ENCODE results near the gene SHC3.

Gene SHC3

DNA sequence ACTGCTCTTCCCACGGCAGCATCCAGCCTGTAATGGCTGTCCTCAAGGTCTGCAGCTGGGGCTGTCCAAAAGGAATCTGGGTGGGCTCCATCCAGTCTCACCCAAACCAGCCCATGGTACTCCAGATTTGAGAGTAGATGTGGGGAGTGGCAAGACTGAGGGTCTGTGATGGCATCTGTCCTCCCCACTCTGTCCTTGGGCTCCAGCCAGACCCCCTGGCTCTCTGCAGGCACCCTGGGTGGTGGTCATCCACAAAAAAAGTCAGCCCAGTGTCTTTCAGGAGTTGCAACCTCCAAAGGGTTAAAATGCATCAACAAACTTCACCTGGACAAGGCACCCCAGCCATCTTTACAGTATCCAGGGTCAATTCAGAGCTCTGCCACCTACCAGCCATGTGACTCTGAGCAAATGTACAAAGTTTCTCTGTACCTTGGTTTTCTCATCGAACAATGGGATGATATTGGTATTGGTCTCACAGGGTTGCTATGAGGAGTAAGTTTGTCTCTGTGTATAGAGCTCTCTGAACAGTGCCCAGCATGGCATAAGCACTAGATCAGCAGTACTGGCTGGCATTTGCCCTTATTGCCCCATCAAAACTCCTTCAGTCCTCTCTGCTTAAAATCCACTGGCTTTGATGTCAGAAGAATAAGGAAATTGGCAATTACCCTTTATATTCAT, 194.6 kb downstream of the SHC3 start:
- no peak for DNase-seq (ENCODE audit: low spot score)

GRCh38 chr9:88980740-88981203, 197.8 kb downstream of the SHC3 start:
- peak; percentile 78 for DNase-seq (ENCODE audit: low spot score)

- DNase-seq (ENCODE audit: low spot score) = no peak
Observed at GRCh38 chr9:88979791-88980190, 198.8 kb downstream of the SHC3 start.

DNA sequence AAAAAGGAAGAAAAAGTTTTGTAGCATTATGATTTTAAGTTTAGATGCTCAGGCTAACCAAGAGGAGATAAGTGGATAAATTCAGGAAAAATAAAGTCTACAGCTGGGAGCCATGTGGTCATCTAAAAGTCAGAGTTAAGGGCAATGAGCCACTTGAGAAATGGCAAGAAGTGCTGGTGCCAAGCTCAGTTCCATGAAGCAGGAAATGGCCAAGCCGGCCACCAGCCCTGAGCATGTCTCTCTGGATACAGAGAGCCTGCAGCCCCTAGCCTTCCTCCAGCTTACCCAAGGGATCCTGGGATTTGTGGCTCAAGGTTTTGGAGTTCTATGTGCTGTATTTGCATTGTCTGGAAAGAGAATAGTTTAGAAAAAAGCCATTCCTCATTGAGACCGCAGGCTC, 199.6 kb downstream of the SHC3 start:
- DNase-seq (ENCODE audit: low spot score) = no peak

DNA sequence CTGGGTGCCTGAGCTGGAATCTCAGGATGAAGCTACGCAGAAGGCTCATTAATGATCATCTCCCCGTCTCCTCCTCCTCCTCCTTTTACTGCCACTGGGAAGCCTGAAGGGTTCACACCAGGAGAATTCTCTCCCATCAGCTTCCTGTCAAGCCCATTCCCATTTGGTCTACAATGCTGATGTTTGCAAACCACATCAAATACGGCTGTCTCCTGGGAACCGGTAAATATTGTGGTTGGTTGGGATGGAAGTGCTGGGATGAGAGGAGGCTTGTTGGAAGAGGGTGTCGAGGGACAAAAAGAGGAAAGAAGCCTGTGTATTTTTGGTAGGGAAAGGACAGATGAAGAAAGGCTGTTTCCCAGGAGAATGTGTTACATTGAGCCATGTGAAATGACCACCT, 200.6 kb downstream of the SHC3 start:
- no peak for DNase-seq (ENCODE audit: low spot score)

GRCh38 chr9:88976890-88977257, 201.7 kb downstream of the SHC3 start:
- no peak for DNase-seq (ENCODE audit: low spot score)

DNA sequence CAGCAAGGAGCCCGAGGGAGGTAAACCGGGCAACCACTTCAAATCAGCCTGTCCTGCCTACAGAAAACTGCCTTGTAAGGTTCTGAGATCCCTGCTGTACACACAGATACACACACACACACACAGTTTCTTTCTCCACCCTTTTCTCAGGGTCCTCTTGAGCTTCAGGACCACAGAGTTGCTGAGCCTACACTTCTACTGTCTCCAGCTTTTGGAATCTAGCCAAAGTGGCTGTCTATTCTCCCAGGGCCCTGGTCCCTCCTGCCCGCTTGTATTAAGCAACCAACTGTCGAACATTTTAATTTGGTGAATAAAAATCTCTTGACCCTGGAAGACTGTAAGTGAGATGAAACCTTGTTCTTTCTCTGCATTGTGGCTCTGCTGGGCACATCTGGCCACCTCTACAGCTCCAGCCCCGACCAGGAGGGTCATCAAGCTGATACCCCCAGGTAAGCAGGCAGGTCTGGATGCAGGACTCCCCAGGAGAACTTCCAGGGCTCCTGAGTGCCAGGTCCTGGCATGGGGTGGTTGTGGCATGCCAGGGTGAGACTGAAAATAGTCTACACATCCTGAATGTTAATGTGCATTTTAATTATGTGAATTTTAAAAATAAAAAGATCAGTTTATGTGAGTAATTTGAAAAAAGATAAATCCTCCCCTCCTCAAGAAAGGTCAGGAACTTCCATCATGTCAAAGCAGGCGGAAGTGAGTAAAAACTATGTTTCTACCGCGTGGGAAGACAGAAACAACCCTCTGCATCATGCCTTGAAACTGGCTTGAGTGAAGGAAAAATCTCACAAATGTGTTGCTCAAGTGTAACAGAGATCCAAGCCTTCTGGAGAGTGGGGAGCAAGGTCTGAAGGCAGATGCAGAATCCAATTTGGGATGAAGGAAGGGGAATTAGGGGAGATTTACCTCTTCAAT, 202.4 kb downstream of the SHC3 start:
- DNase-seq (ENCODE audit: low spot score) = no peak

GRCh38 chr9:88974641-88975040, 204.0 kb downstream of the SHC3 start:
- DNase-seq (ENCODE audit: low spot score) = no peak

DNA sequence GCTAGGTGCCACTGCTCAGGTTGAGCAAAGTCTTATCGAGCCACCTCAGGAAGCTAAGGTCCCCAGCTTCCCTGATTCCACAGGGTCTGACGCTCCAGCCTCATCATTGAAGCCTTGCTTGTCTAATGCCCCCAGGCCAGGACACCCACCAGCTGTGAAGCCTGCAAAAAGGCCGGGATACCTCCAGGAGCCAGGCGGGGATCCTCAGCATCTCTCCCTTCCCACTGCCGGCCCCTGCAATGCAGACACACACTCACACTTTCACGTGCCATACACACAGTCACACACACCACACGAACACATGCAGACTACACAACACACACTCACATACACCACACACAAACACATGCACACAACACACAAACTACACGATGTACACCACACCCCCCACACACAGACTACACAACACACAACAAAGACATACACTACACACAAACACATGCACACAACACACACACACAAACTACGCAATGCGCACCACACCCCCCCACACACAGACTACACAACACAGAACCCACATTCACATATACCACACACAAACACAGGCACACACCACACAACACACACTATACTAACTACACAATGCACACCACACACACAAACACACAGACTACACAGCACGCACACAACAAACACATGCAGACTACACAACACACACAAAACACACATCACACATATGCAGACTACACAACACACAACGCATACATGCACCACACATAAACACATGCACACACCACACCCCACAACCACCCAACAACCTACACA, 205.2 kb downstream of the SHC3 start:
- DNase-seq (ENCODE audit: low spot score) = no peak

- no peak for DNase-seq (ENCODE audit: low spot score)
Observed at GRCh38 chr9:88972401-88972800, 206.2 kb downstream of the SHC3 start.

DNA sequence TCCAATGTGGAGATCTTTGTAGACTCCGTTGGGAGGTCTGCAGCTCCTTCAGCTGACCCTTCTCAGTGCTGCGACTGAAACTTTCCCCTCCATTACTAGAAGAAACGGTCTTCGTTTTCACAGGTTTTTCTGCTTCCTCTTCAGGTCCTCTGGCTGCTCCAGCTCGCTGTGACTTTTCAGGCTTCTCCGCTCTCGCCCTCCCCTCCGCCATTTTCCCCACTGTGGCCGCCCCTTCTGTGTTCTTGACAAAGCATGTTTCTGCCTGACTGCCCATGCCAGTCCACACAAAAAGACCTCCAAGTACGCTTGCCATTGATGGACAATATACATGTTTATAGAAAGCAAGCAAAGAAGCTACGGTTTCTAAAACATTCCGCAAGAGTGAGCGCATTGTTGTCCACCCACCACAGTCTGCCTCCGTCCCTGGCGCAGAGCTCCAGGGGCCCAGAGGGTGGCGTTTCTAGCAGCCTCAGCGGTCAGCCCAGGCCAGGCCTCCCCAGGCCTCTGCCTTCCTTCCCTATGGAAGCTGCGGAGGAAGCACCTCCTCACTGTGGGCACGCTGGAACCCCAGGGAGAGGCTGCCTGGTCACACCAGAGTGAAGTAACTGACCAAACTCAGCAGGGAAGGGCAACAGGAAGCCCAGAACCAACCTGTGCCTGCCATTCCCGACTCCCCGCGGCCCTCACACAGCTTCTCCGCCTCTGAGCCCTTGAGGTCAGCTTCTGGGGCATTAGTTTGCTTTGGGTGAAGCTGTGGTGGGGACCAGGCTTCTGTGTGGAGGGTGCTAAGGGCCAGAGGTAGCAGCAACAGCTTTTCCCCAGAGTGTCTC, 207.3 kb downstream of the SHC3 start:
- no peak for DNase-seq (ENCODE audit: low spot score)

DNA sequence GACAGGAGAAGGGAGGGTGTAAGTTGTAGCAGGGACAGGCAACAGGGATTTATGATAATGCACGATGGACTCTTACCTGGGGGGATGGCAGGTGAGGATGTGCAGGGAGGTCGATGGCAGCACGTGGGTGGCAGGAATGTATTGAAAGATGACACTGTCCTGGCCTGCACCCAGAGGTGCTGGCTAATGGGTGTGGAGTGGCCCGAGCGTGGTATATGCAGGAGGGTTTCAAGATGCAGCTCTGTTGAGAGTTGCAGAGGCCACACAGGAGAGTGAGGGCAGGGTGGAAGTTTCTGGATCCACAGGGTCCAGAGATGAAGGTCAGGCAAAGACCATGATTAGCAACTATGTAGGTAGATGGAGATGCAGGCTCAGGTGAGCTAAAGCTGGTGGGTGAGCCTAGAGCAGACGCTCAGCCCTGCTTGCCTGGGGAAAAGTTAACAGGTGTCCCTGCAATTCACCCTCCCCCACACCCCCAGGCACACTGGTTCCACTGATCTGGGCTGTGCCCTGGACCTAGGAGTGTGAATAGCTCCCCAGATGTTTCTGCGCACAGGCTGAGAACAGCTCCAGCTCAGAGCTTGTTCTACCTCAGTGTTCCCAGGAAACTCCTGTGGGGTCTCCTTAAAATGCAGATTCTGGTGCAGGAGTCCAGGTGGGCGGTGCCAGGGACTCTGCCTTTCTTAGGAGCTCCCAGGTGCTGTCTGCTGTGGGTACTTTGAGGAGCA, 208.8 kb downstream of the SHC3 start:
- no peak for DNase-seq (ENCODE audit: low spot score)

DNA sequence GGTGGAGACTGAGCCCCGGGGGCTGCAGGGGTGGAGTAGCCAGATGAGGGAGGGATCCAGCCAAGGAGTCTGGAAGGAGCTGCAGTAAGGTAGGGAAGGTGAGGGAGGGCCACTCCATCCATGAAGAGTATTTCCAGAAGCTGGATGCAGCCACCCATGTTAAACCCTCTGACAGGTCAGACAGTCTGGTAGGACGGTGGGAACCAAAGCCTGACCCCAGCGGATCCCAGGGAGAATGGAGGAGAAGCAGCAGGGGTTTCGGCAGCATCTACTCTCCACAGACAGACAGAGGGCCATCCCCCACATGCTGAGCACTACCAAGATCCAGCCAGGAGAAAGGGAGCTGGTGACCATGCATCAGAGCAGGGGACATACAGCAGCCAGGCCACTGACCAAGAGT, 209.8 kb downstream of the SHC3 start:
- no peak for DNase-seq (ENCODE audit: low spot score)

DNA sequence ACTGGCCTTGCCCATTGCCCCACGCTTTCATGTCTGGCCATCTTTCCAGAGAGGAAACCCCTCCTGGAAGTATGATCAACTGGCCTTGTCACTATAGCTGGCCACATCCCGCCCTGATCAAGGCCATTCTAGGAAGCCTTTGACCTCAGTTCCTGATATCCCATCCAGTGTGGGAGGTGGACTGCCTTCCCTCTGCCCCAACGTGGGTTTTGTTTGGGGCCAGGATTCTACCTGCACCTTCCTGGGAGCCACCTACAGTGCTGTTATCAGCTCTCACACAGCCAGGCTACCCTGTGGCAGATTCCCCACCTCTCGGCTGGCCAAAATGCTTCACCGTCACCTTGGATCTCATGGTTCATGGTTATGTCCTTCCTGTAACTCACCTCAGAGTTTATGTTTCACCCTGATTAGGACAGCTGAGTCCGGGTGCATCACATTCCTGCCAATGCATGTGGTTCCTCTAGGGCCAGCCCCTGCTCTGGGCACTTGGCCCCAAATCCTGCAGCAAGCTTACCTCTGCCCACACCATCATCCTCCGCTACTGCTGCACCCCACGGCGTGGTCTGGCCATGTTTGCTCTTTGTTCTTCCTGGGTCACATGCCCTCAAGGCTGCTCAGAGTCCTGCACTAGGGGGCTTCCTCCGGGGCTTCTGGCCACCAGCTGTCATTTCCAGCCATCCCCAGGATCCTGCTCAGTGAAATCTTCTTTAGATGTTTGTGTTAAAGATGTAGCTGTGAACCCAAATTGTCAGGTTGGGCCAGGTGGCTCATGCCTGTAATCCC, 211.5 kb downstream of the SHC3 start:
- no peak for DNase-seq (ENCODE audit: low spot score)

DNA sequence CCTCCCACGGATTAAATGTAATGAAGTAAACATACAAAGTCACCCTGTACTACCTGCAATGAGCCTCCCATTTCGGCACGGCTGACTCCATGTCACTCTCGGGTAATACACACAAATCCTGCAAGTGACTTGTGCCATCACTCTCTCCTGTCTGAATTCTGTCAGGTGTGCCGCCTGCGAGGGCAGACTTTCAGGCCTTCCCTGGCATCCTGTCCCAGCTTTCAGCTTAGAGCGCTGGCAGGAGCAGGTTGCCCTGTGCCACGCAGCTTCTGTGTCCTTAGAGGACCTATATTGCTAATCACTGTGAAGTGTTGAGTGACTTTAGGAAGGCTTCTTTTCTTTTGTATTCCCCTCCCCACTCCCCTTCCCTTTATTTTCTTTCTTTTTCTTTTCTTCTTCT, 213.1 kb downstream of the SHC3 start:
- no peak for DNase-seq (ENCODE audit: low spot score)

DNA sequence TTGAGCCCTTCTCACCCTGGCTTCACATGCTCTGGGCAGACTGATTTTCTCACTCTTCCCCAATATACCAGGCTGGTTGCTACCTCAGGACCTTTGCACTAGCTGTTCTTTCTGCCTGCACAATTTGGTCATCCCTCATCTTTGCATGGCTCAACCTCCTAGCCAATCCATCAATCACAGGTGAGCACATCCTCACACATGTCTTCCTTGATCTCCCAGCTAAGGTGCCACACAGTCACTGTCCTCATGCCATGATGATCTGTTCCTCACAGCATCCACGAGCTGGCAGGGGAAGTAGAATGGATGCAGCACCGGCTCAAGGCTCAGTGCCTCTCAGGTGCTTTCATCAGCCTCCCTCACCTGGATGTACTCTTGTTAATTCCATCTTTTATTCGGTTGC, 218.0 kb downstream of the SHC3 start:
- DNase-seq (ENCODE audit: low spot score) = no peak

DNA sequence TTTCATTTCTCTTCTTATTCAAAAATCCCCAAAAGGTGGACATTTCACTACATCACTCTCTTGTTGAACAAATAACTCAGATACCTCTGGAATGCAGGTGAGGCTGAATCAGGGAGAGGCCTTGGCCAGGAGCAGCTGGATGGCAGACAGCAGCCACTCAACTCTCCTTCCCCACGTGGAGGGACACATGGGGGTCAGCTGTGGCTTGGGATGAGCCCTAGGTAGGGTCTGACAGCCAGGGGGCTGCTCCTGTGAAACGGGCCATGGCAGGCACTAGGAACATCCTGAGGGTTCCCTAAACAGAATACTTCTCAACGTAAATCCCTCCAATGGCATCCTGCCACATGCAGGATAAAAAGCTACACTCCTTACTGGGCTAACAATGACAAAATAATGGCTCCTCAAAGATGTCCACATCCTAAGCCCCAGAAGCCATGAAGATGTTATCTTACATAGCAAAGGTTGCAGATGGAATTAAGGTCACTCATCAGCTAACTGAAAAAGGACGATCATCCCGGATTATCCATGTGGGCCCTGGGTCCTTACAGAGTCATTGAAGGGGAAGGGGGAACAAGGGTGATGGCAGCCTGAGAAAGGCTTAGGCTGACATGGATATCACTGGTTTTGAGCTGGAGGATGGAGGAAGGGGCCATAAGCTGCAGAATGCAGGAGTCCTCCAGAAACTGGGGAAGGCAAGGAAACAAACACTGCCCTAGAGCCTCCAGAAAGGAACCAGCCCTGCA, 218.7 kb downstream of the SHC3 start:
- no peak for DNase-seq (ENCODE audit: low spot score)

DNA sequence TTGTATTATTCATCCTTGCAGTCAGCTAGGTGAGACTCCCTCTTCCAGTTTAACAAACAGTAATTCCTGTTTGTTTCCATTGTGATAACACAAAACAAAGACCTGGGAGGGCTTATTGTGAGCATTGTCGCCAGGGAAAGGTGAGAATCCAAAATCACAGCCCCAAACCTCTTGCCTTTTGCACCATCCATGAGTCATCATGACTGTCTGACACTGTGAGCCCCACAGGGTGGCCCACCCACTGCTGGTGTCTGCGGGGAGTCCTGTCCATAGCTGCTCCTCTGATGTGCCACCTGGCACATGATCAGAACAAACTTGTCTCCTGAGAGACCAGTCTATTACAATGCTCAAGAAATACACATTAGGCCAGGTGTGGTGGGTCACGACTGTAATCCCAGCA, 221.1 kb downstream of the SHC3 start:
- DNase-seq (ENCODE audit: low spot score) = no peak
